Stimulated activated CD4-positive, alpha-beta T cell treated with anti-CD3 and anti-CD28 coated beads, Interleukin-4, amount 100 ng/mL, for 4 hours (primary cell): ENCODE measurements around the gene SLC29A1.

Experiments used
- DNase-seq, 2 experiments: peaks; one replicate each; pipeline ENCODE4 v3.0.0-alpha.2; 2020

The SLC29A1 gene

GRCh38 chr6:44237813-44238433 lies 14.5 kb downstream of the SLC29A1 start:
- peak; percentile 72 to 75 for DNase-seq

GRCh38 chr6:44238687-44239350 lies 15.4 kb downstream of the SLC29A1 start:
- no peak for DNase-seq

- no peak for DNase-seq
These were observed 19.9 kb downstream of the SLC29A1 start for GRCh38 chr6:44243345-44243744.

GRCh38 chr6:44245391-44245911 lies 22.1 kb downstream of the SLC29A1 start:
- no peak for DNase-seq

GRCh38 chr6:44245912-44246662 lies 22.7 kb downstream of the SLC29A1 start:
- peak; percentile 82 to 92 for DNase-seq

- DNase-seq, result peak; percentile 86 to 99
These were observed 23.4 kb downstream of the SLC29A1 start, which contains the start of gene HSP90AB1 for GRCh38 chr6:44246663-44247337. HSP90AB1 (plus strand) TSS chr6:44247101; CDS start chr6:44248630, 1,529 bp downstream.

- DNase-seq, result peak; percentile 84 to 92
These were observed 24.2 kb downstream of the SLC29A1 start for GRCh38 chr6:44247338-44248302.

- DNase-seq, result no peak
These were observed 25.2 kb downstream of the SLC29A1 start for GRCh38 chr6:44248579-44248978.

GRCh38 chr6:44249082-44249748 lies 25.8 kb downstream of the SLC29A1 start:
- no peak for DNase-seq

GRCh38 chr6:44250067-44250717 lies 26.8 kb downstream of the SLC29A1 start:
- no peak for DNase-seq

GRCh38 chr6:44250718-44251123 lies 27.3 kb downstream of the SLC29A1 start:
- no peak for DNase-seq

- no peak for DNase-seq
These were observed 28.5 kb downstream of the SLC29A1 start for GRCh38 chr6:44251576-44252524.

GRCh38 chr6:44253307-44254101 lies 30.1 kb downstream of the SLC29A1 start:
- DNase-seq, result peak; percentile 47 to 48

GRCh38 chr6:44254191-44255104 lies 31.1 kb downstream of the SLC29A1 start:
- DNase-seq, result peak in 1 of 2 experiments; percentile 40

- DNase-seq, result peak; percentile 24 to 43
These were observed 31.9 kb downstream of the SLC29A1 start for GRCh38 chr6:44255105-44255808.
